CD4-positive, alpha-beta T cell treated with Interferon alpha-2 for 1 hour (primary cell): ENCODE results near the gene AHI1.
"Not testable (repeated sequence)": the region's sequence is repeated elsewhere in the genome, so short reads cannot be mapped to it uniquely, and the experiment has no call there.

Source experiments
- DNase-seq, 2 donors: peaks; one replicate each; pipeline ENCODE4 v3.0.0-alpha.2; 2020 to 2022

AHI1 gene

DNA sequence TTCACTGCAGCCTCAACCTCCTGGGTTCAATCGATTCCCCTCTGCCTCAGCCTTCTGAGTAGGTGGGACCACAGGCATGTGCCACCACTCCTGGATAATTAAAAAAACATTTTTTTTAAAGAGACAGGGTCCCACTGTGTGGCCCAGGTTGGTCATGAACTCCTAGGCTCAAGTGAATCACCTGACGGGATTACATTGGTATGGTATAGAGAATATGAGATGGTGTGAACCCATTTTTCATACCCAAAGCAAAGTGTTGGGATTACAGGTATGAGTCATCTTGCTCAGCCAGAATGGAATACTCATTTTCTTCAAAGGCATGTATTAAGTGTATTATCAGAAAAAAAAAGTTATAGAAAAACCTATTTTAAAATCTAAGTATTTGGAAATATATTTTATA, 114.2 kb downstream of the AHI1 start:
- DNase-seq: no peak

DNA sequence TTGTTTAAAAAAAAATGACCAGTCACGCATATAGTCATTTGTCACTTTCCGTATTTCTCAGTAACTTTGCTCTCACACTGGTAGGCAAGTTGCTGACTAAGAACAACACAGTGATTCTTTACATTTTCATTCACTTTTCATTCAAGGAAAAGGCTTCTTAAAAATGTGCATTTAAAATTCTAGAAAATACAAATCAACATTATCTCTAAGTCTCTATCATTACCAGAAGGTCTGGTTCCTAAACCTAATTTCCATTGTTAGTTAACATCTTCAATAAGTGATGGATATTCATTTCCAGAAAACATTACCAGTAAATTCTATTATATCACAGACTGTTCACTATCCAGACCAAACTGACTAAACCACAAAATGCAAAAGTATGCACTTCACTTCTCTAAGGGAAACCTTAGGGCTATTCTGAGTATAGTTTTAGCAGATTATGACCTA, 115.3 kb downstream of the AHI1 start:
- DNase-seq: no peak

DNA sequence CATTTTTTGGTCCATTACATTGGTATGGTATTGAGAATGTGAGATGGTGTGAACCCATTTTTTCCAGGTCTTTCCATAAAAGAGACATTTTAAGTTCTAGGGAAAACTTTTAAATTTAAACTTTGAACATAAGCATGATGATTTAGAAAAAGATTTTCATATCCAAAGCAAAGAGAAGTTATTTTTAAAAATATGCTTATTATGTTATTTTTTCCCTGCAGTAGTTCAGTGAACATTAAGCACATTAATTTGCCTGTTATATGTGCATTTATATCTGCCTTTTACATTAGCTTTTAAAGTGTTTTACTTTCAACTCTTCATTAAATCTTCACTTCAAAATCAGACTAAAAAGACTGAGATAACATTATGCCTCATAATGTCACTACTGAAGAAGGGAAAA, 116.7 kb downstream of the AHI1 start:
- DNase-seq: no peak

DNA sequence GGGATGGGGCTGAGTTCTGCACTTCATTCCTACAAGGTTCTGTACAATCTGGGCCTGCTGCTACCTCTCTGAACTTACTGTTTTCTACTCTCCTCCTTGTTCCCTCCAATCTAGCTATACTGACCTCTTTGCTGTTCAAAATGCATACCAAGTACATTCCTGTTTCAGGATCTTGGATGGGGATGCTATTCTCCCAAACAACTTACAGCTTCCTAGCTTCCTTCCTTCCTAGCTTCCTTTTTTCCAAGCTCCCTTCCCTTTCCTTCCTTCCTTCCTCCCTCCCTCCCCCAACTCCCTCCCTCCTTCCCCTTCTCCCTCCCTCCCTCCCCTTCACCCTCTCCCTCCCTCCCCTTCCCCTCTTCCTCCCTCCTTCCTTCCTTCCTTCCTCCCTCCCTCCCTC, 117.9 kb downstream of the AHI1 start:
- DNase-seq: no peak

DNA sequence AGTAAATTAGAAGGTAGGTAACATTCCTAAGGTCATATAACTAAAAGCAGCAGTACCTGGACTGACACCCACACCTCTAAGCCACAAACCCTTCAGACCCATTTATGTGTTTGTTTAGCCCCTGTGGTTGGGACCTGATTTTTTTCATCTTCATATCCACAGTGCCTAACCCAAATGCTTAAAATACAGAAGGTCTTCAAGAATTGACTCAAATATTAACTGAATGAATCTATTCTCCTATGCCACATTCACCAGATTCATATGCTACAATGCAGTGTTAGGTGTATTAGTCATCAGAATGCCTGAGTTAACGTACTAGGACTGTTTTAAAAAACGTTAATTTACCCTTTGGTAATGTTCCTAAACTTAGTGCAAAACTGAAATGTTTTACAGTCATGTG, 124.8 kb downstream of the AHI1 start:
- DNase-seq: no peak

DNA sequence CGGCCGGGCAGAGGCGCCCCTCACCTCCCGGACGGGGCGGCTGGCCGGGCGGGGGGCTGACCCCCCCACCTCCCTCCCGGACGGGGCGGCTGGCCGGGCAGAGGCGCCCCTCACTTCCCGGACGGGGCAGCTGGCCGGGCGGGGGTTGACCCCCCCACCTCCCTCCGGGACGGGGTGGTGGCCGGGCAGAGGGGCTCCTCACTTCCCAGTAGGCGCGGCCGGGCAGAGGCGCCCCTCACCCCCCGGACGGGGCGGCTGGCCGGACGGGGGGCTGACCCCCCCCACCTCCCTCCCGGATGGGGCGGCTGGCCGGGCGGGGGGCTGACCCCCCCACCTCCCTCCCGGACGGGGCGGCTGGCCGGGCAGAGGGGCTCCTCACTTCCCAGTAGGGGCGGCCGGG, 133.9 kb downstream of the AHI1 start:
- DNase-seq: not testable (repeated sequence)

DNA sequence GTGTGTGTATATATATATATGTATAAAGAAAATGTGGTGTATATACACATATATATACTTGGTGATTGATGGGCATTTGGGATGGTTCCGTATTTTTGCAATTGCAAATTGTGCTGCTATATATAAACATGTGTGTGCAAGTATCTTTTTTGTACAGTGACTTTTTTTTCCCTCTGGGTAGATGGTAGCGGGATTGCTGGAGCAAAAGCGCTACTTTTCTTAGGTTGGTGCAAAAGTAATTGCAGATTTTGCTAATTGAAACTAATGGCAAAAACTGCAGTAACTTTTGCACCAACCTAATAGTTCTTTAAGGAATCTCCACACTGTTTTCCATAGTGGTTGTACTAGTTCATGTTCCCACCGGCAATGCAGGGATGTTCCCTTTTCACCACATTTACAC, 135.4 kb downstream of the AHI1 start:
- DNase-seq: no peak

DNA sequence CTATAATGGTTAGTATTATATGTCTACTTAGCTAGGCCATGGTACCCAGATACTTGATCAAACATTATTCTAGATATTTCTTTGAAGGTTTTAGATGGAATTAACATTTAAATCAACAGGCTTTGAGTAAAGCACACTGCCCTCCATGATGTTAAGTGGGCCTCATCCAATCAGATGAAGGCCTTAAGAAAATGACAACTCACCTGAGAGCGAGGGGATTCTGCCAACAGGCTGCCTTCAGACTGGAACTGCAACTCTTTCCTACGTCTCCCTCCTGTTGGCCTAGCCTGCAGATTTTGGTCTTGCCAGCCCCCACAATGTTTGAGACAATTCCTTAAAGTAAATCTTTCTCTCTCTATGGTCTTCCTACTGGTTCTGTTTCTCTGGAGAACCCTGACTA, 137.3 kb downstream of the AHI1 start:
- no peak for DNase-seq

DNA sequence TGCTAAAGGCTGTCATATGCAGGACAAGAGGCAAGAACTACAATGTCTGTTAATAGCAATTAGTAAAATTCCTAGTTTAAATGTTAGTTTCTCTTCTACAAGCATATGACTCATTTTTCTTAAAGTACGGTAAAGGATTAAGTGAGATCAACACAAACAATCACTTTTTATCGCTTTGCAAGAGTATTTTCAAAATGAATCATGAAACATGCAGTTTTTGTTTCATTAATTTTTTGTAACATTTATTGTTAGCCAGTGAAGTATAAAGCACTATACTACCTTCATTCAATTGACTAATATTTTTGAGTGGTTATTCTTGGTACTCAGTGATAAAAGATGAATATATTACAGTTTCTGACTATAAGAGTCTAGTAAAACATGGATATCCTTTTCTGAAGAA, 138.6 kb downstream of the AHI1 start:
- DNase-seq: no peak

DNA sequence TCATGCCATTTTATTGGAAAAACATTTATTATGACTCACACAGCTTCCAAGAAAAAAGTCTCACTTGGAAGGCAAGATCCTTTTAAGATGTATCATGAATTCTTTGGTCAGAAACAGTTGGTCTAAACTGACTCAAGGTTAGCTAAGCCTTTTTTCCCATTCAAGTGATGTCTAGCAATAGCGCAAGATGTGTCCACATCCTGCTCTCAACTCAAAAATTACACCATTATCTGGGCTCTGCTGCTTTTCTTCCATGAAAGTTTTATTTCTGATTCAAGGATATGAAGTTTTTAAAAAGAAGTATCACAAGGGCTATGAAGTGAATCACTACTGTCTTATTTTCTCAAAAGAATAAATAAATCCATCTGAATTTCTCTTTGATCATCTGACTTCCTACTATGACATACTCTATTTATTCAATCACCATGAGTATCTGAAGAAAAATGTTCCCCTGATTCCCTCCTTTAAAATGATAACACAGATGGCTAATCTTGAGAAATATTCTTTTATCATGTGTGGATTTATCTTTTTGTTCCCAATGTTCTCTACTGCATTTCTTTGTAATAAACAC, 139.2 kb downstream of the AHI1 start:
- DNase-seq: no peak

DNA sequence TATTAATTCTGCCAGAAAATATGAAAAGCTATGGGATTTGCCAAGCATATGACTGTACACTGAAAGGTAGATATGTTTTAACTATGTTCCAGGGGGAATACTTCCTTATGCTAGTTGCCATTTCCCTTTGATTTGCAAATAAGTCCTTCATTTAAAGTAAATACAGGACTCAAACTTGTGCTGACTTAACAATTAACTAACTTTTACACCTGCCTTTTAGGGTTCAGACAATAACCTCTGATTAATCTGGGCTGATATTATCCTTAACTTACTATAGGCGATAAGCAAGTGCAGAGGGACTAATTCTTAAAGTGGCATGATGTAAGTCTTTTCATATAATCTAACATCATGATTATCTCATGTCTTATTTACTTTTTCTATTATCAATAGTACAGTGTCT, 143.1 kb downstream of the AHI1 start:
- no peak for DNase-seq

DNA sequence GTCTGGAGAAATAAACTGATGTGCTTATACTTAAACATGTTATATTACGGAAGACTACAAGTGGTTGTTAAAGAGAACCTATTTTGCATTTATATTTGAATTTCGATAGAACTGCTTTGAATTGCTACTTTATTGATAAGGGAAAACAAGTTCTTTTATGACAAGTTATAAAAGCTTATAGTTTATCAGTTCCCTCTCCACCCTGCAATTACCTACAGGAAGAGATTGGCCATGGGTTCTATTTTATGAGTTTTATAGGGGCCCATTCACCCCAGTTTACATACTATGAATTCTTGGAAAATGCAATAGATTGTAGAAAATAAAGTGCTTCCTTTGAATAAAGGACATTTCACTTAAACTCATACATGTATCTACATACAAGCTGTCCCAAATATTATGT, 144.4 kb downstream of the AHI1 start:
- DNase-seq: no peak

DNA sequence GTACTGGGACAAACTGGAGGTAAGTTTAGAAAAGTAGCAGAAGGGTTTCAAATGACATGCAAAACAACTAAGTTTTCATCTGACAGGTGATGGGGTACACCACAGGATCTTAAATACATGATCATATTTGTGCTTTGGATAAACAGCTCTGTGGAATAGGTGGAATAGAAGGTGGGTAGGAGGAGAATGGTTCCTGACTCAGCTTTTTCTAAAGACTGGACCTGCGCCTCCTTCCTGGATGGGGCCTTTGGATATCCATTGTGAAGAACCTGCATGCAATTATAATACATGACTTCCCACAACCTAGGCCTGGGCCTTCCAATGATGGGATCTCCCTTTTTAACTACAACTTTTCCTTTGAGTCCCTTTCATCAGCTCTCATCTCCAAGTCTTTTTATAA, 145.9 kb downstream of the AHI1 start:
- no peak for DNase-seq

DNA sequence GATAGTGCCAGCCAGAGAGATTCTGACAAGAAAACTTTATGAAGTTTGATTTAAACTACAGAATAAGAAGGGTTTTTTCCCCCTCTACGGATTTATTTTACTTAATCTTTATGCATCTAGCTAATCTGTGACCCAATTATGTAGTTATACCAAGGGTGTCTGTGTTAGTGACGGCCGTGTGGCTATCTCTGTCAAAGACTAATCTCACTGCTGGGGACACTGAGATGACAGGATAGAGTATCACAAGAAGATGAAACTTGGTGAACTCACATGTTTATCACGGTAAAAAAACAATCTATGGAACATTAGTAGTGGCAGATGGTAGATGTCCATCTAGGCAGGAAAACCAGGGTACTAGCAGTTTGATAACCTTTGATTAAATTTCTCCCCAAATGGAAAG, 149.7 kb downstream of the AHI1 start:
- no peak for DNase-seq

DNA sequence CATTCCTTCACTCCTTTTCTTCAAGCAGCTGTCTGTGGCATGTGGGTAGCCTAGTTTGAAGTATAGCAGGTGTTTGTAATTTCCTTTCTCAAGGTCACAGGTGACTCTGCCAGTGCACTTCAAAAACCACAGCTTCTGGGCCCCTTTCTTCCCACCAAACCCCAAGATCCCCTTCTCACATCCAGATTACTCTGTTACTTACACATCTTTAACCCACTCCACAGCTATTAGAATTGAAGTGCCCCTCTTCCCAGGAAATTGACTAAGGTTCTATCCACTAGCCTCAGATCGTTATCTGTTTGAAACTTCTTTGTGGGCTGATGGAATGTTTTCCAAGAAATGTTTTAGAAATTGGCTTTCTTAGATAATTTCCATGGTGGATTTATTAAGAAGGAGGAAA, 150.8 kb downstream of the AHI1 start:
- no peak for DNase-seq

DNA sequence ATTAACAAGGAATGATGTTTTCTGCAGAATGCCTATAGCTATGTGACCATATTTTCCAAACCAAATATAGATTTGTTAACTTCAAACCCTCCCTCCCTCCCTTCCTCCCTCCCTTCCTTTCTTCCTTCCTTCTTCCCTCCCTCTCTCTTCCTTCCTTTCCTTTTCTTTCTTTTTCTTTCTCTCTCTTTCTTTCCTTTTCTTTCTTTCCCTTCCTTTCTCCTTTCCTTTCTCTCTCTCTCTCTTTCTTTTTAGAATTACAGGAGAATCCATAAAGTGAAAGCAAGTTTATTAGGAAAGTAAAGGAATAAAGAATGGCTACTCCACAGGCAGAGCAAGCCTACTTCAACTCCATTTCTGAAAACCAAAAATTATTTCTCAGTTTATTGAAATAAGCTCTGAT, 153.0 kb downstream of the AHI1 start:
- no peak for DNase-seq

DNA sequence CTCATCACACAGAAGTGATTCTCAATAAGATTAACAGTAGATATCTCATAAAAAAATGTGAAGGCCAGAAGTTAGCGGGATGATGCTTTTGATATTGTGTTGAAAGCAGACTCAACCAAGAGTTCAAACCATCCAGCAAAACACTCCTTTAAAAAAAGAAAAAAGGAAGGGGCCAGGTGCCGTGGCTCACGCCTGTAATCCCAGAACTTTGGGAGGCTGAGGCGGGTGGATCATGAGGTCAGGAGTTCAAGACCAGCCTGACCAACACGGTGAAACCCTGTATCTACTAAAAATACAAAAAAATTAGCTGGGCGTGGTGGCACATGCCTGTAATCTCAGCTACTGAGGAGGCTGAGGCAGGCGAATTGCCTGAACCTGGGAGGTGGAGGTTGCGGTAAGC, 157.6 kb downstream of the AHI1 start:
- DNase-seq: not testable (repeated sequence)

DNA sequence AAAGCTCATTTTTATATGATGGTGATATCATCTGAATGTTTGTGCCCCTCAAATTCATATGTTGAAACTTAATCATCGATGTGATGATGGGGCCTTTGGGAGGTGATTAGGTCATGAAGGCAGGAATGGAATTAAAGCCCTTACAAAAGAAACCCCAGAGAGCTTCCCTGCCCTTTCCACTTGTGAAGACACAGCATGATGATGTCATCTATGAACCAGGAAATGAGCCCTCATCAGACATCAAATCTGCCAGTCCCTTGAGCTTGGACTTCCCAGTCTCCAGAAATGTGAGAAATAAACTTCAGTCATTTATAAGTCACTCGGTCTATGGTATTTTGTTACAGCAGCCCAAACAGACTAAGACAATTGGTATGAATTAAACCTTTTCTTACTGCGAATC, 163.4 kb downstream of the AHI1 start:
- DNase-seq: no peak

DNA sequence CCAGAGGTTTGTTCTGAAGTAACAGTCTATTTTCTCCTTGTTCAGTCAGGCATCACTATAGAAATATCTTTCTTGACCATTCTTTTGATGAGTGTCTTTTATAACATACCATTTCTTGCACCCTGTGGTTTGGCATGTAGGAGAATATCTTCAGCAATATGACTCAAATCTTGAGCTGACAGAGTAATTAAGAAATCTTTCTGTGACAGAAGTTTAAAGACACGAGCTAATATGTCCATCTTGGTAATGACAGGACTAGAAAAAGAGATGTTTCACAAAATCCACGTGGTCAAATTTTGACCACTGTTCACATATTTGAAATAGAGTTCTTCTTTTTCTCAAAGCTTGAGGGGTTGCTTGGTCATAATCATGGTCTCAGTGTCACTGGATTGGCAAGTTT, 166.5 kb downstream of the AHI1 start:
- no peak for DNase-seq

DNA sequence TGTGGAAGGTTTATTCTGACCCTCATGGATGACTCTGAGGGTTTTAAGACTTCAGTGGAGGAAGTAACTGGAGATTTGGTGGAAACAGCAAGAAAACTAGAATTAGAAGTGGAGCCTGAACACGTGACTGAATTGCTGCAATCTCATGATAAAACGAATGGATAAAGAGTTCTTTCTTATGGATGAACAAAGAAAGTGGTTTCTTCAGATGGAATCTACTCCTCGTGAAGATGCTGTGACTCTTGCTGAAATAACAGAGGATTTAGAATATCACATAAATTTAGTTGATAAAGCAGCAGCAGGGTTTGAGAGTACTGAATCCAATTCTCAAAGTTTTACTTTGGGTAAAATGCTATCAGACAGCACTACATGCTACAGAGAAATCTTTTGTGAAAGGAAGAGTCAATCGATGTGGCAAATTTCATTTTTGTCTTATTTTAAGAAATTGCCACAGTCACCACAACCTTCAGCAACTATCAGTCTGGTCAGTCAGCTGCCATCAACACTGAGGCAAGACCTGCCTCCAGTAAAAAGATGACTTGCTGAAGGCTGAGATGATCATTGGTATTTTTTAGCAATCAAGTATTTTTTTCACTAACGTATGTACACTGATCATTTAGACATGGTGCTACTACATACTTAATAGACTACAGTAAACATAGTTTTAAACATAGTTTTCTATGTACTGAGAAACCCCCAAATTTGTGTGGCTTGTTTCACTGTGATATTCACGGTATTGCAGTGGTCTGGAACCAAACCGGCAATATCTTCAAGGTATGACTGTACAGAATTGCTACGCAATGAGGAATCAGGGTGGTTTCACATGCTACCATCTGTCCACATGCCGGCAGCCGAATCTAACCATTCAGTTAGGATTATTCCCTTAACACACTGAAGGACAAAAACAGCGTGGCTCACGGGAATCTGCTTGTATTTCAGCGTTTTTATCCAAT, 167.4 kb downstream of the AHI1 start:
- DNase-seq: no peak

DNA sequence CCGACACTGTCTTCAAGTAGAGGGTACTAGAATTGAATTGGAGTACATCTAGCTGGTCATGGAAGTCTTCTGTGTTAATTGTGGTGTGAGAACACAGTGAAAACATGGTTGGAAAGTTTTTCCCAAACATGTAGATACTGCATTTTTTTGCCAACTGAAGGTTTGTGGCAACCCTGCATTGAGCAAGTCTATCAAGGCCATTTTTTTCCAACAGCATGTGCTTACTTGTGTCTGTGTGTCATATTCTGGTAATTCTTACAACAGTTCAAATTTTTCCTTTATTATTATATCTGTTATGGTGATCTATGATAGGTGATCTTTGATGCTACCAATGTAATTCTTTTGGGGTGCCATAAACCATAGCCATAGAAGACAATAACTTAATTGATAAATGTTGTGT, 169.4 kb downstream of the AHI1 start:
- no peak for DNase-seq

DNA sequence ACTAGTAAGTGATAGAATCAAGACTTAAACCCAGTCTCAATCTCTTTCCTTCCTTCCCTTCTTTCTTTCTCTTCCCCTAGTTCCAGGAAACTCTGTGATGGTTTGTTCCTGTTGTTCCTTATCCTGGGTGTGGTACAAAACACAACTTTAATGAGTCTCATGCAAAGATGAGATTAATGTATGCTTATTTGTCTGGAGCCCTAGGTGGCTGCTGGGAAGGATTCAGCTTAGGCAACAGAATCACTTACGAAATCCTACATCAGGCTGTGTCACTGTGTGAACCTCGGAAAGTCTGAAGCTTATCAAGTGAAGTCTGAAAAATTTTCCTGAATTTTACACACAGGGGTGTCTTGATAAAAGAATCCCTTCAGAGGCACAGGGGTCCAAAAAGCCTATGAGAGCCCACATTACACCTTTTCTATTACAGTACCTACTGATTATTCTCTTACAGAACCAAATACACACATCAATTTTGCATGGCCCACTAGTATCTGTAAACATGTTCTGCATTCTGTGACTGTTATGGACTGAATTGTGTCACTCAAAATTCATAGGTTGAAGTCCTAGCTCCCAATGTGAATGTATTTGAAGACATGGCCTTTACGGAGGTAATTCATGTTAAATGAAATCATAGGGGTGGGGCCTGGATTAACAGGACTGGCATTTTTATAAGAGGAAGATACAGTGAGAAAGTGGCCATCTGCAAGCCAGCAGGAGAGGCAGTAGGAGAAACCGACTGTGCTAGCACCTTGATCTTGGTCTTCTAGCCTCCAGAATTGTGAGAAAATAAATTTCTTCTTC, 171.7 kb downstream of the AHI1 start:
- no peak for DNase-seq

DNA sequence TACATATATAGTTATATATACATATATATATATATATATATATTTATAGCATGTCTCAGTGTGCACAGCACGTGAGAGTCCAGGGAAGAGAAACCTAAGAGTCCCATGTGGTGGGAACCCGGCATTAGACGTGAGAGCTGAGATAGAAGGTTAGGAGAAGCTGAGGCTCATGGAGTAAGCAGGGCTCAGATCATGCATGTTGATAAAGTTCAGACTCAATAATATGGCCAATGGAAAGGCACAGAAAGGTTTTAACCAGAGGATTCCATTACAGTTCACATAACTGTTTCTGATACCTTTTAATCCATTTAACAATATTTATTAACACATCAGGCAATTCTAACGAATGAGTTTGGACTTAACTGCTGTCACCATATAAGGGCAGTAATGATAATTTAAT, 173.0 kb downstream of the AHI1 start:
- DNase-seq: no peak

DNA sequence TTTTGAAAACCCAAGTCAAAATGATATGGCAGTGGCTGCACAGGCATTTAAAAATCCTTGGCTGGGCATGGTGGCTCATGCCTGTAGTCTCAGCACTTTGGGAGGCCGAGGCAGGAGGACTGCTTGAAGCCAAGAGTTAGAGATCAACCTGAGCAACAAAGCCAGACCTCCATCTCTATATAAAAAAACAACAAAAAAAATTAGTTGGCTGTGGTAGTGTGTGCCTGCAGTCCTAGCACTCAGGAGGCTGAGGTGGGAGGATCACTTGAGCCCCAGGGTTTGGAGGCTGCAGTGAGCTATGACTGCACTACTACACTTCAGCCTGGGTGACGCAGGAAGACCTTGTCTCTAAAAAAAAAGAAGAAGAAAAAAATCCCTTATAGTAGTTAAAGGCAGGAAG, 173.6 kb downstream of the AHI1 start:
- no peak for DNase-seq
